NT2/D1 (cell line): Measurements from ENCODE around the gene BHLHE23.

Experiments used
- SUZ12 ChIP-seq: IDR thresholded peaks from 2 replicates; pipeline ENCODE4 v1.6.1; 2011; ENCODE audit not compliant: insufficient read length, insufficient read depth; ENCODE audit errors: extremely low read depth
- YY1 ChIP-seq: IDR thresholded peaks from 2 replicates; pipeline ENCODE4 v1.6.1; 2011; ENCODE audit not compliant: insufficient read length, insufficient read depth

DNA sequence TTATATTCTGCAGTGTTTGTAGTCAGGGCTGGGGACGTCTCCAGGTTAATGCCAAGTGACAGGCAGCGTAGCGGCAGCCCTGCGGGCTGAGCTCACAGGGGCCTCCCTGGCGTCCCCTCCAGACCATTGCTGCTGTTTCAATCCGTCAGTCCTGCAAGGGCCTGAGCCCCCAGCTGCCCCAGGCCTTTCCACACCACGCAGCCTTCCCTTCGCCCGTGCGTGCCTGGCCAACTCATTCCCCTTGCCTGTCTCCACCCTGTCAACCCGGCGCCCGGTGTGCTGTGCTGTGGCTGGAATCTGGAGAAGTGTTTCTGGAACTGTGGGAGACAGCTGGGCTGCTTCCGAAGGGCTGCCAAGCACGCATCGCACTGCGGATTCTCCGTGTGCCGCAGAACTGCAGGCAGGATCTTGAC is 11.9 kb downstream of the BHLHE23 start:
- TF ChIP-seq SUZ12 (no peak), YY1 (no peak)
